Activated B cell treated with CpG ODN at 0.5 μM for 24 hours (primary cell): ENCODE measurements around the gene HGFAC. TPM values are rescaled to one million over a fixed set of nuclear protein-coding genes. Genes with fewer than 3 reads are reported as not detected.

Experiments used
- ATAC-seq: fragments of 200-7000 bp; cut with Tn5 transposase; one replicate; pipeline ENCODE4 v1.10.0; 2021; ENCODE audit warnings: low read depth, mild to moderate bottlenecking, moderate library complexity
- CTCF ChIA-PET: fragments of 350-600 bp; sonication (Branson Sonifier 250); formaldehyde crosslinking; loops from one replicate; lab custom pipeline; 2021; ENCODE audit warnings: antibody characterized with exemption; lab: Charles Lee
- POLR2A ChIA-PET: fragments of 350-600 bp; sonication (Branson Sonifier 250); formaldehyde crosslinking; loops from one replicate; lab custom pipeline; 2021; ENCODE audit warnings: antibody characterized with exemption; lab: Charles Lee
- DNase-seq: peaks from one replicate; pipeline ENCODE4 v3.0.0; 2022
- H3K27ac Mint-ChIP-seq: one replicate; pipeline ENCODE4 v1.8.0; 2020; ENCODE audit warnings: mixed read lengths
- H3K27me3 Mint-ChIP-seq: one replicate; pipeline ENCODE4 v1.8.0; 2021; ENCODE audit warnings: mixed read lengths
- H3K36me3 Mint-ChIP-seq: one replicate; pipeline ENCODE4 v1.8.0; 2021; ENCODE audit warnings: low read depth, mixed read lengths
- H3K4me1 Mint-ChIP-seq: one replicate; pipeline ENCODE4 v1.8.0; 2021; ENCODE audit warnings: mixed read lengths
- H3K4me3 Mint-ChIP-seq: one replicate; pipeline ENCODE4 v1.8.0; 2020; ENCODE audit warnings: mild to moderate bottlenecking, mixed read lengths
- H3K9me3 Mint-ChIP-seq: one replicate; pipeline ENCODE4 v1.8.0; 2020; ENCODE audit warnings: mixed read lengths
- intact Hi-C: fragments of 100-400 bp; cut with micrococcal nuclease; formaldehyde crosslinking; loops from one replicate; pipeline ENCODE4 v1.15.1; 2024
- total RNA-seq: library from RNA; stranded (reverse); gene quantifications from 2 replicates; pipeline ENCODE4 v1.2.3, GENCODE V29; 2022
- TF ChIP-seq, protein P1 (sequence below): fragments of 200-600 bp; IDR thresholded peaks from one replicate; pipeline ENCODE4 v1.8.0; 2022; ENCODE audit warnings: antibody characterized with exemption, mild to moderate bottlenecking

Gene HGFAC
- total RNA-seq, 1 donor from 2014 or later: not detected

DNA sequence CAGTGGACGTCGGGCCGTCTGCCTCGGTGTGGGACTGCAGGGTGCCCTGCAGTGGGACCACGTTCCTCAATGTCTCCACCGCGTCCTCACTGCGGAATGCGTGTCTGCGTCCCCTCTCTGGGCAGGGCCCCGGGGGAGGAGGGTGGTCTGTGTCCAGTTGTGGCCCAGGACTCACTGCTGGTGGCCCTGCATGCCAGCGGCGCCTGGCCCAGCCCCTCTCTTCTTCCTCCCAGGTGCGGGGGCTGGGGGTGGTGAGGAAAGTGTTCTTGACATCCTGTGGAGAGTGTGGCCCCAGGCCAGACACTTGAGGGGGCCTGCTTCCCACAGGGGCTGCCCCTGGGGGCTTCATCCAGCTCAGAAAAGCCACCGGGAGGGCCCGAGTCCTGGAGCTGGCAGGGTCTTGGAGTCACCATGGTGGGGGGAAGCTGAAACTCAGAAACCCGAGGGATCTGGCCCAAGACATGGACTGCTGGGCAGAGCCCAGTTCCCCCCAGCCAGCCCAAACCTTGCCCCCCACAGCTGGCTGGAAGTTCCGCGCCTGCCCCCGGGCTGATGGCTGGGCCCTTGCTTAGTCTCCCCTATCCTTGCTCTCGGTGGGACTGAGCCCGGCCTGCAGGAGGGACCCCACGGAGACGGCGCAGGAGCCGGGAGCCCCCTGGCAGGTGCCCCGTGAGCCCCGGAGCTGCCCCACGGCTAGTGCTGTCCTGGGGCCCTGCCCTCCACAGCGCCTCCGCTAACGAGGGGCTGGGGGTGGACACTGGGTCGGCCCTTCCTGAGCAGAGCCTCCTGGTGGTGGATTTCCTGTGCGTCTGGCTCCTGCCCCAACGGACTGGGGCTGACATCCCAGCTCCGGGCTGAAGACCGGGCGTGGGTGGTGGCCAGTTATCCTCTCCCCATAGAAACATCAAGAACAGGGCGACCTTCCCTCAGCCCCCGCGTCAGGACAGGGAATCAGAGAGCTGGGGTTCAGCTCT, 24.2 kb downstream of the HGFAC start:
- Mint-ChIP-seq H3K4me1 (no peaks in the 10 kb centered on the region), H3K27ac (no peak overlapping the region), H3K4me3 (no peak overlapping the region), H3K27me3 (peaks cover 13% of the 10 kb centered on the region), H3K36me3 (no peaks in the 10 kb centered on the region), H3K9me3 (no peaks in the 10 kb centered on the region)
- no peak for DNase-seq
- CTCF ChIA-PET: no interaction called here
- ATAC-seq: no peak
- POLR2A ChIA-PET: no interaction called here
- intact Hi-C loops: no loop called here
- TF ChIP-seq, protein P1, sequence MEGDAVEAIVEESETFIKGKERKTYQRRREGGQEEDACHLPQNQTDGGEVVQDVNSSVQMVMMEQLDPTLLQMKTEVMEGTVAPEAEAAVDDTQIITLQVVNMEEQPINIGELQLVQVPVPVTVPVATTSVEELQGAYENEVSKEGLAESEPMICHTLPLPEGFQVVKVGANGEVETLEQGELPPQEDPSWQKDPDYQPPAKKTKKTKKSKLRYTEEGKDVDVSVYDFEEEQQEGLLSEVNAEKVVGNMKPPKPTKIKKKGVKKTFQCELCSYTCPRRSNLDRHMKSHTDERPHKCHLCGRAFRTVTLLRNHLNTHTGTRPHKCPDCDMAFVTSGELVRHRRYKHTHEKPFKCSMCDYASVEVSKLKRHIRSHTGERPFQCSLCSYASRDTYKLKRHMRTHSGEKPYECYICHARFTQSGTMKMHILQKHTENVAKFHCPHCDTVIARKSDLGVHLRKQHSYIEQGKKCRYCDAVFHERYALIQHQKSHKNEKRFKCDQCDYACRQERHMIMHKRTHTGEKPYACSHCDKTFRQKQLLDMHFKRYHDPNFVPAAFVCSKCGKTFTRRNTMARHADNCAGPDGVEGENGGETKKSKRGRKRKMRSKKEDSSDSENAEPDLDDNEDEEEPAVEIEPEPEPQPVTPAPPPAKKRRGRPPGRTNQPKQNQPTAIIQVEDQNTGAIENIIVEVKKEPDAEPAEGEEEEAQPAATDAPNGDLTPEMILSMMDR: no peak

DNA sequence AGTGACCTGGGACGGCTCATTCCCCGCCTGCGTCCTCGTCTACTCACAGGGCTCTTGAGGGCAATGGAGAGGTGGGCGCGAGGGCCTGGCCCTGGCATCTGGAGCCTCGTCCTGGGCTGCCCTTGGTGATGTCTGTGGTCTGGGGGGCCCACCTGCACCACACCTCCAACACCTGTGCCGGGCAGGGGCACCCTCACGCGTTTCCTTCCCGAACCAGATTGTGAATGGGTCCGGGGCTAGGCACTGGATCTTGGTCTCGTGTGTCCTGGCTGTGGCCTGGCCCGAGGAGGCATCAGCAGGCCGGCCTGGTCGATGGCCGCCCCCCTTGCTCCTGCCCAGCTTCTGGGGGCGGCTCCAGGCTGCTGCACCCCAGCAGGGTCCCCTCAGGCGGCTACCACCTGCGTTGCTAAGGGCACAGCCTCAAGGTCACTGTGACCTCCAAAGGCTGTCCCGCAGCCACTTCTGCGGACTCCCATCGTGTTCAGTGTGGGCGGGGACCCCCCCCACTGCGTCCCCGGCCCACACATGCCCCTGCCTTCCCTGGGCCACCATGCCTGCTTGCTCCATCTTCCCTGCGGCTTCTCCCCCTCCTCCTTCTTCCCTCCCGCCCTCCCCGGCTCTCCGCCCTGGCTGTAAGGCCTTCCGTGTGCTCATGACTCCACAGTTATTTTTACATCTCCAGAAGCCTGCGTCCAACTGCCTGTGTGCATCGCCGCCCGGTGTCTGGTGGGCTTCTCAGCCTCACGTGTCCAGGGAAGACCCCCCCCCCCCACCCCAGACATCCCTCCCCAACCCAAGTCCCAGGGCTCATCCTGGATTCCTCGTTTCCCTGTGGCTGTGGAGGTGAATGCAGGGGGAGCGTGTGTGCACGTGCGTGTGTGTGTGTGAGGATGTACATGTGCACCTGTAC, 25.2 kb downstream of the HGFAC start:
- ATAC-seq: no peak
- Mint-ChIP-seq H3K36me3 (no peaks in the 10 kb centered on the region), H3K27ac (no peak overlapping the region), H3K27me3 (peaks cover 17% of the 10 kb centered on the region), H3K4me1 (no peaks in the 10 kb centered on the region), H3K4me3 (no peak overlapping the region), H3K9me3 (no peaks in the 10 kb centered on the region)
- DNase-seq: no peak
- CTCF ChIA-PET: no interaction called here
- intact Hi-C loops: no loop called here
- POLR2A ChIA-PET: no interaction called here
- TF ChIP-seq, protein P1: no peak

DNA sequence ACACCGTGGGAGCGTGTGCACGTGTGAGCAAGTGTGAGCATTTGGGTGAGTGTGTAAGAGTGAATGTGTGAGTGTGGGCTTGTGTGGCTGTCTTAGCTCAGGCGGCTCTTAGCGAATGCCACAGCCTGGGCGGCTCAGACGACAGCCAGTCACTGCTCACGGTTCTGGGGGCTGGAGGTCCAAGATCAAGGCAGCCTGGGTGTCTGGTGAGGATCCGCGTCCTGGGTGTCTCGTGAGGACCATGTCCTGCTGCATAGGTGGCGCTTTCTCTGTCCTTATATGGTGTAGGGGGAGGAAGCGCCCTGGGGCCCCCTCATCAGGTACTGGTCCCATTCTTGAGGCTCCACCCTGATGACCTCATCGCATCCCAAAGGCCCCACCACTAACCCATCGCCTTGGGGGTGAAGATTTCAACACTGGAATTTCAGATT, 25.8 kb downstream of the HGFAC start:
- Mint-ChIP-seq H3K4me1 (no peaks in the 10 kb centered on the region), H3K27me3 (peaks cover 17% of the 10 kb centered on the region), H3K36me3 (no peaks in the 10 kb centered on the region), H3K4me3 (no peak overlapping the region), H3K27ac (no peak overlapping the region), H3K9me3 (no peaks in the 10 kb centered on the region)
- intact Hi-C loops: no loop called here
- TF ChIP-seq, protein P1: no peak
- no peak for DNase-seq
- CTCF ChIA-PET: no interaction called here
- no peak for ATAC-seq
- POLR2A ChIA-PET: no interaction called here

DNA sequence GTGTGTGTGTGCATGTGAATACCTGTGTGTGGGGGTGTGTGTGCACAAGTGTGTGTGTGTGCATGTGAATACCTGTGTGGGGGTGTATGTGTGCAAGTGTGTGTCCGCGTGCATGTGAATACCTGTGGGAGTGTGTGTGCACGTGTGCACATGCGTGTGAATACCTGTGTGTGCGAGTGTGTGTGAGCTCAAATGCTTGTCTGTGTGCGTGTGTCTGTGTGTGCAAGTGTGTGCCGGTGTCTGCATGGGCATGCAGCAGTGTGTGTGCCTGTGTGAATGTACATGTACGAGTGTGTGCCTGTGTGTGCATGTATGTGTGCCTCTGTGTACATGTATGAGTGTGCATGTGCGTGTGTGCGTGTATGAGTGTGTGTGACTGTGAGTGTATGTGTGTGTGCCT, 26.4 kb downstream of the HGFAC start:
- Mint-ChIP-seq H3K36me3 (no peaks in the 10 kb centered on the region), H3K4me1 (no peaks in the 10 kb centered on the region), H3K27ac (no peak overlapping the region), H3K9me3 (no peaks in the 10 kb centered on the region), H3K27me3 (peaks cover 17% of the 10 kb centered on the region), H3K4me3 (no peak overlapping the region)
- TF ChIP-seq, protein P1: no peak
- DNase-seq: no peak
- POLR2A ChIA-PET: no interaction called here
- intact Hi-C loops: no loop called here
- no peak for ATAC-seq
- CTCF ChIA-PET: no interaction called here

DNA sequence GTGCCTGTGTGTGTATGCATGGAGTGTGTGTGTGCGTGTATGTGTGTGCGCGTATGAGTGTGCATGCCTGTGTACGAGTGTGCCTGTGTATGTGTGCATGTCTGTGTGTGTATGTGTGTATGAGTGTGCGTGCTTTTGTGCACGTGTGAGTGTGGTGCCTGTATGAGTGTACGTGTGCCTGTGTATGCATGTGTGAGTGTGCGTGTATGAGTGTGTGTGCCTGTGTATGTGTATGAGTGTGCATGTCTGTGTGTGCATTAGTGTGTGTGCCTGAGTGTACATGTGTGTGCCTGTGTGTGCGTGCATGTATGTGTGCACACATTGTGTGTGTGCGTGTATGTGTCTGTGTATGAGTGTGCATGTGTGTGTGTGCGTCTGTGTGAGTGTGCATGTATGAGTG, 27.0 kb downstream of the HGFAC start:
- Mint-ChIP-seq H3K27me3 (peaks cover 17% of the 10 kb centered on the region), H3K27ac (no peak overlapping the region), H3K36me3 (no peaks in the 10 kb centered on the region), H3K4me1 (no peaks in the 10 kb centered on the region), H3K9me3 (no peaks in the 10 kb centered on the region), H3K4me3 (no peak overlapping the region)
- ATAC-seq (no peak), DNase-seq (no peak)
- POLR2A ChIA-PET: no interaction called here
- CTCF ChIA-PET: no interaction called here
- TF ChIP-seq, protein P1: no peak
- intact Hi-C loops: no loop called here
